Measurements from ENCODE around the gene HACE1. TPM values are rescaled to one million over a fixed set of nuclear protein-coding genes. Genes with fewer than 3 reads are reported as not detected.
A peak's percentile ranks its signal among the peaks of the same experiment; 100 is the strongest.

HACE1 gene, protein sequence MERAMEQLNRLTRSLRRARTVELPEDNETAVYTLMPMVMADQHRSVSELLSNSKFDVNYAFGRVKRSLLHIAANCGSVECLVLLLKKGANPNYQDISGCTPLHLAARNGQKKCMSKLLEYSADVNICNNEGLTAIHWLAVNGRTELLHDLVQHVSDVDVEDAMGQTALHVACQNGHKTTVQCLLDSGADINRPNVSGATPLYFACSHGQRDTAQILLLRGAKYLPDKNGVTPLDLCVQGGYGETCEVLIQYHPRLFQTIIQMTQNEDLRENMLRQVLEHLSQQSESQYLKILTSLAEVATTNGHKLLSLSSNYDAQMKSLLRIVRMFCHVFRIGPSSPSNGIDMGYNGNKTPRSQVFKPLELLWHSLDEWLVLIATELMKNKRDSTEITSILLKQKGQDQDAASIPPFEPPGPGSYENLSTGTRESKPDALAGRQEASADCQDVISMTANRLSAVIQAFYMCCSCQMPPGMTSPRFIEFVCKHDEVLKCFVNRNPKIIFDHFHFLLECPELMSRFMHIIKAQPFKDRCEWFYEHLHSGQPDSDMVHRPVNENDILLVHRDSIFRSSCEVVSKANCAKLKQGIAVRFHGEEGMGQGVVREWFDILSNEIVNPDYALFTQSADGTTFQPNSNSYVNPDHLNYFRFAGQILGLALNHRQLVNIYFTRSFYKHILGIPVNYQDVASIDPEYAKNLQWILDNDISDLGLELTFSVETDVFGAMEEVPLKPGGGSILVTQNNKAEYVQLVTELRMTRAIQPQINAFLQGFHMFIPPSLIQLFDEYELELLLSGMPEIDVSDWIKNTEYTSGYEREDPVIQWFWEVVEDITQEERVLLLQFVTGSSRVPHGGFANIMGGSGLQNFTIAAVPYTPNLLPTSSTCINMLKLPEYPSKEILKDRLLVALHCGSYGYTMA
- total RNA-seq (10.9 and 14.5 TPM in 2 replicates), polyA plus RNA-seq (5.5 and 6.9 TPM in 2 replicates)

DNA sequence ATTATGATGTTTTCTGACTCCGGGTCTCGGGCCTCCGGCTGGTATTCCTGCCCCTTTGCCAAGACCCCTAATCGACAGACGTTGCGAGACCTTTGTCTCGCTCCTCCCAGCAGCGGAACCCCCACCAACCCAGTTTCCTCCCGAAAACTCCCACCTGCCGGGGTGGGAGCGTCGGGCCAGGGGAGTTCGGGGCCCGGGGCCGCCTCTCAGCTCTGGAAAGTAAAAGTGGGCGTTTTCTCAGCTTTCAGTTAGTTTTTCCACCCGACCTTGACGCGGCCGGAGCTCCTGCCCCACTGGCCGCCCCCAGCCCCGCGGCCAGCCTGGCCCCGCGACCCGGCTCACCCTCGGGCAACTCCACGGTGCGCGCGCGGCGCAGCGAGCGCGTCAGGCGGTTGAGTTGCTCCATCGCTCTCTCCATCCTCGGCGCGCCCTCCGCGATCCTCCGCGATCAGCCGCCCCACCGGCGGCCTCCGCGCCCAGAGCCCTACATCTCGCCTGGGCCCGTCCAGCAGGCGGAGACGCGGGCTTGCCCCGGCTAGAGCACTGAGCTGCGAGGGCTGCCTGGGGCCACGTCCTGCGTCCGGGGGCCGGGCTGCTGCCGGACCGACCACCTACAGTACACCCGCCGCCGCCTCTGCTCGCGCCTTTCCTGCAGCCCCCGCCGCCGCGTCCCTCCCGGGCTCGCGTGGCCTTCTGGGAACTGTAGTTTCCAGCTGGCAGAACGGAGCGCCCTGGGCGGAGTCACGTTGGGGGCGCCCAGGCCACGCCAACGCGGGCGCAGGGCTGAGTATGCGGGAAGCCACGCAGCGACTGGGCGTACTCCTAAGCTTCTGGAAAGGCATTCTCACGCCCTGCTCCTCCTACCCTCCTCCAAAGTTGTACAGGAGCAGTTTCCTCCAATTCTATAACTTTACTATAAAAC lies at the start of gene HACE1:
Gene HACE1, minus strand, starts transcription at position 695 of the 922 bp plus-strand sequence. Its CDS starts 277 bp downstream, at position 418.
- peaks cover 9% of the 10 kb centered on the region for H3K4me1 ChIP-seq (ENCODE audit: insufficient read depth)
- H3K27me3 ChIP-seq: no peaks in the 10 kb centered on the region
- peak within 1 kb of the TSS; percentile 85 for H3K4me2 ChIP-seq
- H3K9me3 ChIP-seq (ENCODE audit: low read depth): no peaks in the 10 kb centered on the region
- H3K27ac ChIP-seq: peak within 1 kb of the TSS; percentile 67
- no peaks in the 10 kb centered on the region for H3K36me3 ChIP-seq (replicated peaks; ENCODE audit: insufficient read depth, low read depth)
- DNase-seq (ENCODE audit: low spot score): peak; percentile 92
- H4K20me1 ChIP-seq (ENCODE audit: insufficient read depth, poor library complexity, severe bottlenecking): no peaks in the 10 kb centered on the region
- H3K9me2 ChIP-seq (replicated peaks; ENCODE audit: insufficient read depth): no peaks in the 10 kb centered on the region
- WGBS (ENCODE audit: low lambda C conversion rate, missing lambda C conversion rate): under 1% methylated on average over 64 of the region's 89 CpGs
- TF ChIP-seq EZH2phosphoT487 (IDR thresholded peaks at IDR 0.05; ENCODE audit: low read depth, severe bottlenecking, unreplicated experiment): no peak
- TF ChIP-seq, protein P1, sequence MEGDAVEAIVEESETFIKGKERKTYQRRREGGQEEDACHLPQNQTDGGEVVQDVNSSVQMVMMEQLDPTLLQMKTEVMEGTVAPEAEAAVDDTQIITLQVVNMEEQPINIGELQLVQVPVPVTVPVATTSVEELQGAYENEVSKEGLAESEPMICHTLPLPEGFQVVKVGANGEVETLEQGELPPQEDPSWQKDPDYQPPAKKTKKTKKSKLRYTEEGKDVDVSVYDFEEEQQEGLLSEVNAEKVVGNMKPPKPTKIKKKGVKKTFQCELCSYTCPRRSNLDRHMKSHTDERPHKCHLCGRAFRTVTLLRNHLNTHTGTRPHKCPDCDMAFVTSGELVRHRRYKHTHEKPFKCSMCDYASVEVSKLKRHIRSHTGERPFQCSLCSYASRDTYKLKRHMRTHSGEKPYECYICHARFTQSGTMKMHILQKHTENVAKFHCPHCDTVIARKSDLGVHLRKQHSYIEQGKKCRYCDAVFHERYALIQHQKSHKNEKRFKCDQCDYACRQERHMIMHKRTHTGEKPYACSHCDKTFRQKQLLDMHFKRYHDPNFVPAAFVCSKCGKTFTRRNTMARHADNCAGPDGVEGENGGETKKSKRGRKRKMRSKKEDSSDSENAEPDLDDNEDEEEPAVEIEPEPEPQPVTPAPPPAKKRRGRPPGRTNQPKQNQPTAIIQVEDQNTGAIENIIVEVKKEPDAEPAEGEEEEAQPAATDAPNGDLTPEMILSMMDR (IDR thresholded peaks at IDR 0.05; ENCODE audit: poor library complexity): peak; percentile 29
- H3K79me2 ChIP-seq: peaks cover 30% of the 10 kb centered on the region
- peak within 1 kb of the TSS; percentile 86 for H3K4me3 ChIP-seq
- peak within 1 kb of the TSS; percentile 86 for H2AFZ ChIP-seq

DNA sequence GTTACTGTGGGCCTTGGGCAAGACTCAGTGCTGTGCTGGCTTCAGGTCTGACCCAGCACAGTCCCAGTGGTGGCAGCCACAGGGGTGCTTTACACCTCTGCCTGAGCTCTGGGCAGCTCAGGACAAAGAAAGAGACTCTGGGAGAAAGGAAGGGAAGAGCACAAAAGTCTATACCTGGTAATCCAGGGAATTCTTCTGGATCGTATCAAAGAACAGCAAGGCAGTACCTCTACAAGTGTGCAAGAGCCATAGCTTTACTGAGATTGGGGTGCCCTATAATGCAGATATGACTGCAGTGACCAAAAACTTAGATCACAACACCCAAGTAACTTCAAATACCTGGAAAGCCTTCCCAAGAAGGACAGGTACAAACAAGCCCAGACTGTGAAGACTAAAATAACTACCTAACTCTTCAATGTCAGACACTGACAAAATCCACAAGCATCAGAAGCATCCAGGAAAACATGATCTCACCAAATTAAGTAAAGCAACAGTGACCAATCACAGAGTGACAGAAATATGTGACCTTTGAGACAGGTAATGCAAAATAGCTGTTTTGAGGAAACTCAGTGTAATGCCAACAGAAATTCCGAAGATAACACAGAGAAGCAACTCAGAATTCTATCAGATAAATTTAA lies 49.3 kb upstream of the HACE1 start:
- no peak overlapping the region for H3K4me3 ChIP-seq
- no peaks in the 10 kb centered on the region for H3K36me3 ChIP-seq (replicated peaks; ENCODE audit: insufficient read depth, low read depth)
- no peak overlapping the region for H3K27ac ChIP-seq
- TF ChIP-seq EZH2phosphoT487 (IDR thresholded peaks at IDR 0.05; ENCODE audit: low read depth, severe bottlenecking, unreplicated experiment): no peak
- TF ChIP-seq, protein P1 (IDR thresholded peaks at IDR 0.05; ENCODE audit: poor library complexity): no peak
- TF ChIP-seq EZH2 (IDR thresholded peaks at IDR 0.05; ENCODE audit: borderline replicate concordance): no peak
- H3K27me3 ChIP-seq: no peaks in the 10 kb centered on the region
- DNase-seq (ENCODE audit: low spot score): no peak
- H3K9me2 ChIP-seq (replicated peaks; ENCODE audit: insufficient read depth): no peaks in the 10 kb centered on the region
- no peaks in the 10 kb centered on the region for H3K4me1 ChIP-seq (ENCODE audit: insufficient read depth)
- no peaks in the 10 kb centered on the region for H3K79me2 ChIP-seq
- no peak overlapping the region for H2AFZ ChIP-seq
- H4K20me1 ChIP-seq (ENCODE audit: insufficient read depth, poor library complexity, severe bottlenecking): no peaks in the 10 kb centered on the region
- H3K4me2 ChIP-seq: no peak overlapping the region
- H3K9me3 ChIP-seq (ENCODE audit: low read depth): peaks cover 3% of the 10 kb centered on the region
- WGBS (ENCODE audit: low lambda C conversion rate, missing lambda C conversion rate): 79% methylated on average over 2 of the region's 2 CpGs
